Cardiac septum (tissue), 1 donor: ENCODE results near the gene RPP25L. TPM values are rescaled to one million over a fixed set of nuclear protein-coding genes. Genes with fewer than 3 reads are reported as not detected.
"Not testable (repeated sequence)": the region's sequence is repeated elsewhere in the genome, so short reads cannot be mapped to it uniquely, and the experiment has no call there.

ENCODE experiments used
- DNase-seq: peaks from one replicate; pipeline ENCODE4 v3.0.0-alpha.2; 2020; ENCODE audit warnings: low spot score
- intact Hi-C: fragments of 100-400 bp; cut with DNase I; formaldehyde crosslinking; loops from one replicate; pipeline ENCODE4 v1.14.0; 2022
- total RNA-seq: library from RNA; stranded (reverse); fragmentation: NEBNext Ultra II Directional; extraction: Animal tissue kit (Norgen Biotek cat#: 25700); gene quantifications from one replicate; pipeline ENCODE4 v1.2.1, GENCODE V29; 2021
- donor health status: DM: no; HTN: no; CAD: no.

The RPP25L gene
- total RNA-seq, 1 donor from 2014 or later, result 39.4 TPM

DNA sequence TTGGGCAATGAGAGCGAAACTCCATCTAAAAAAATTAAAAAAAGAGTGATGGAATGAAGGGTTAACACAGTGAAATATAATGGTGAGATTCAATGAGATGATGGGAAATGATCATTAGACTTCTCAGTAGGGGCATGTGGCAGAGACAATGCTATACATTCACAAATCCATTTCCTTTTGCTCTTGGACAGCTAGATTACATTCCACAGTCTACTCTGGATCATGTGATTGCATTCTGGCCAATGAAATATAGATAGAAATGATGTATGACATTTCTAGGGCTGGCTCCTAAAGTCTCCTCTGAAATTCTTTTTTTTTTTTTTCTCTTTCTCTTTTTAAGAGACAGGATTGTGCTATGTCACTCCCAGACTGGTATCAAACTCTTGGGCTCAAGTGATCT is 30.8 kb upstream of the RPP25L start:
- DNase-seq, result no peak
- intact Hi-C loops, result no loop called here

DNA sequence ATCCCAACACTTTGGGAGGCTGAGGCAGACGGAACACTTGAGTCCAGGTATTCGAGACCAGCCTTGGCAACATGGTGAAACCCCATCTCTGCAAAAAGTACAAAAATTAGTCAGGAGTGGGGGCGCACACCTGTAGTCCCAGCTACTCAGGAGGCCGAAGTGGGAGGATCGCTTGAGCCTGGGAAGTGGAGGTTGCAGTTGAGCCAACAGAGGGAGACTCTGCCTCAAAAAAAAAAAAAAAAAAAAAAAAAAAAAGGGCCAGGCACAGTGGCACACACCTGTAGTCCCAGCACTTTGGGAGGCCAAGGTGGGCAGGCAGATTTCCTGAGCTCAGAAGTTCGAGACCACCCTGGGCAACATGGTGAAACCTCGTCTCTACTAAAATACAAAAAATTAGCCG is 27.4 kb upstream of the RPP25L start:
- DNase-seq, intact Hi-C loops: not testable (repeated sequence)

DNA sequence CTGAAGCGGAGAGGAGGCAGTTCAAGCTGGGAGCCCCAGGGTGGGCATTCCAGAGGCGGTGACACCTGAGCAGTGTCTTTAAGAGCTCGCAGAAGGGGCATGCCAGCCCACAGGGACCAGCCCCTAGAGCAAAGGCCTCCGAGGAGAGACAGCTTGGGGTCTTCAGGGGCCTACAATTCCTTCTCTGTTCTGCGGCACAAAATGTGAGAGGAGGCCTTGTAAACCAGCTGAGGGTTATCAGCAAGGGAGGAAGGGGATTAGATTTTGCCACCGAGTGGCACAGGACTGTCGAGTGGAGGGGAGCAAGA is 26.2 kb upstream of the RPP25L start:
- DNase-seq, result no peak
- intact Hi-C loops, result no loop called here

DNA sequence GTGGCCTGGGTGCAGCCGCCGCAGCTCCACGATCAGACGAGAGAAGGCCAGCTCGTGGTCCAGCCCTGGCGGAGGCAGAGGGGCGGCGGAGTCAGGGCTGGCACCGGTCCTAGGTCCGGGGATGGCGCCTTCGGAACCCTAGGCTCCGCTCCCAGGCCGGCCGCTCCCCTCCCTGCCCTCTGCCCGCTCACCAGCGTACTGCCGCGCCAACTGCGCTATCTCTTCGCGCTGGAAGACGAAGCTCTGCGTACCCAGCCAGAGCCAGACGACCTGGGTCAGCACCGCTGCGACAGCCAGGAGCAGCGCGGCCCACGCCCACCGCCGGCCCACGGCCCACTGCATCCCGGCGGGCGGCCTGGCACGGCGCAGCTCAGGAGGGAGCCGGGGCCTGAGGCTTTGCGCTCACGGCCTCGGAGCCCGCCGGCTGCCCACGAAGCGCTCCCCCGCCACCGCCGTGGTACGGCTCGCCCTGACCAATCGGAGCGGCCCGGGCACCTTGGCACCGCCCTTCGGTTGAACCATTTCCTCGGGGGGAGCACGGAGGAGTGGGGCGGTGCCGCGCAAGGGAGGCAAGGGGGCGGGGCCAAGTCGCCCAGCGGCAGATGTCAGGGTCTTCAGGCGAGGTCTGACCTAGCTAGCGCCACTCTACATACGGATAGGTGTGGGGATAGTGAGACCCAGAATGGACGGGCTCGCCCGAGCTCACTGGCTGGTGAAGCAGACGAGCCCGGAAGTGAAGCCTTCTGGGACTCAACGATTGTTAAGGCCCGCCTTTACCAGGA is 25.6 kb upstream of the RPP25L start, which contains the start of gene SIGMAR1:
Gene SIGMAR1, minus strand, starts transcription at position 432 of the 782 bp plus-strand sequence. Its CDS starts 90 bp downstream, at position 342.
- DNase-seq, result peak; percentile 97
- intact Hi-C loops, result no loop called here

DNA sequence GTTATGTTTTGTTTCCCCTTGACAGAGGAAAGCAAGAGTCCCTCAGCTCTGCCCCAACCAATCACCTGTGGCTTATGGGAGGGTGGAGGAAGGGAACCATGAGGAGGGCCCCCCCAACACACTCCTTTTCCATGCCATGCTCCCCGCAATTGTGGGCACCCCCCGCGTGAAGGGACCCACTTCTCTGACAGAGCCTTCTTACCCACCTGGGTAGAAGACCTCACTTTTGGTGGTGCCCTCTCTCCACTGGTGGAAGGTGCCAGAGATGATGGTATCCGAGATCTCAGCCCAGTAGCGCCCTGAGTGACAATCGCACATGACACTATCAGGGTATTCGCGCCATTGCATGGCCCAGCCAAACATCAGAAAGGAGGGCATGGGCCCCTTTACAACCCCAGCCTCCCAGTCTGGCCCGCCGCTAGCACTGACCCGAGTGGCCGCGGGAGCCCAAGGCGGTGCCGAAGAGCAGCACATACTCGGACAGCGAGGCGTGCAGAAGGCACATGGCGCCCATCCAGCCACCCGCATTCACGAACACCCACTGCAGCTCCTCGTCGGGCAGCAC is 25.0 kb upstream of the RPP25L start:
- intact Hi-C loops, result no loop called here
- no peak for DNase-seq

DNA sequence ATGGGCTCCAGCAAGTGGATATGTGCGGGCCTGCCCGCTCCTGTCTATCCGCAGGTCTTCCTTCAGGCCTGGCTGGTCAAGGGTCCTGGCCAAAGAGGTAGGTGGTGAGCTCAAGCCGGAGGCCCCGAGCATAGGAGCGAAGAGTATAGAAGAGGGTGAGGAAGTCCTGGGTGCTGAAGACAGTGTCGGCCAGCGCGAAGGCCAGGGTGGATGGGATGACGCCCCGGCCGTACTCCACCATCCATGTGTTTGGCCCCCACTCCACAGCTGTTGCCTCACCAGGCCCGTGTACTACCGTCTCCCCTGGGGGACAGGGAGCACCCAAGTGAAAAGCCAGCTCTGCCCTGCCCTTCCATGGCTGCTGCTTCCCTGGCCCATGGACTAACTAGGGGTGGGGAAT is 23.7 kb upstream of the RPP25L start:
- intact Hi-C loops, result no loop called here
- DNase-seq, result no peak

DNA sequence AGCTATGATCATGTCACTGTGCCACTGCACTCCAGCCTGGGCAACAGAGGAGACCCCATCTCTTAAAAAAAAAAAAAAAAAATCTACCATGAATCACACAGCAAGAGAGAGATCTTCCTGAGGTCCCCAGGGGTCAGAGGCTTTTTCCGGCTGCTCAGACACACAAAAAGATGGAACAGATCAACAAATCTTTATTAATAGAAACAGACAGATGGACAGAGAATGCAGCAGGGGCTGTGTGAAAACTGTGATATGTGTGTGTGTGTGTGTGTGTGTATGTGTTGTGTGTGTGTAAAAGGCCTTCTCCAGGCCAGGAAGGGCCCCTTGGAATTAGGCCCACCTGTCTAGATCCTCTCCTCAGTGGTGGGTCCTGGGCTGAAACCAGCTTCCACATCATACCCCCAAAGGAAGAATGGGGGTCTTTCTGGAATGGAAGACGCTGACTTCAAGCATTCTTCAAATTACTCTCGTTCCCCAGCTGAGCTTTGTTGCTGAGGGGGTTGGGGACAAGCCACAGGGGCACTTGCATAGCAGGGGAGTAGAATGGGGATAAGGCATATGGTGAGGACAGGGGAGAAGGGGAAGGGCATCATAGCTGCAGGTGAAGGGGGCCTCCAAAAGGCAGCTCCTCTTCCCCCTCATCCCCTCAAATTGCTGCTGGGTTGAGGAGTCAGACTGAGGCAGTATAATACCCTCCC is 22.8 kb upstream of the RPP25L start:
- DNase-seq, result no peak
- intact Hi-C loops, result loop anchor here (1.0 kb wide), 1 partner anchor 21 kb away; no protein-coding TSS in a partner anchor

DNA sequence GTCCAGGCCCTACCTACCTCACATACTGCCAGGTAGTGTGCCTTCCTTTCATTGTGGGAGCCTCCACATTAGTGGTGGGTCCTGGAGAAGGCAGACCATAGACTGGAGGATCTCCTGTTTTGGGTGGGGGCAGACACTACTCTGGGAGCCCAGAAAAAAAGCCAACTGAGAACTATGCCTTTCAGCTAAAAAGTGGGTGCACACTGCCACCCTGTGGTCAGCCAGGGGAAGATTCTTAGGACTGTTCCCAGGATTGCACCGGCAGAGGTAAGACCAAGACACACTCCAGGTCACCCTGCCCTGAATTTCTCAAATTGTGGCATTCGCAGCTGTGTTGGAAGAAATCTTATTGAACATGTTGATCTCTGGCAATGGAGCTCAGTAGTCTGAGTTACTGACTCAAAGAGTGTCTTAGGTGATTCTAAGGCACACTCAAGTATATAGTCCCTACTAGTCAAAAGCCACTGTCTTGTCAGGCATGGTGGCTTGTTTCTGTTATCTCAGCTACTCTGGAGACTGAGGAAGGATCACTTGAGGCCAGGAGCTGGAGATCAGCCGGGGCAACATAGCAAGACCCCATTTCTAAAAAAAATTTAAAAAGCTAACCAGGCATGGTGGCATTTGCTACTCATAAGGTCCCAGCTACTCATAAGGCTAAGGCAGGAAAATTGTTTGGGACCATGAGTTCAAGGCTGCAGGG is 22.1 kb upstream of the RPP25L start:
- peak; percentile 84 for DNase-seq
- intact Hi-C loops, result loop anchor here (1.0 kb wide), 1 partner anchor 21 kb away; no protein-coding TSS in a partner anchor

DNA sequence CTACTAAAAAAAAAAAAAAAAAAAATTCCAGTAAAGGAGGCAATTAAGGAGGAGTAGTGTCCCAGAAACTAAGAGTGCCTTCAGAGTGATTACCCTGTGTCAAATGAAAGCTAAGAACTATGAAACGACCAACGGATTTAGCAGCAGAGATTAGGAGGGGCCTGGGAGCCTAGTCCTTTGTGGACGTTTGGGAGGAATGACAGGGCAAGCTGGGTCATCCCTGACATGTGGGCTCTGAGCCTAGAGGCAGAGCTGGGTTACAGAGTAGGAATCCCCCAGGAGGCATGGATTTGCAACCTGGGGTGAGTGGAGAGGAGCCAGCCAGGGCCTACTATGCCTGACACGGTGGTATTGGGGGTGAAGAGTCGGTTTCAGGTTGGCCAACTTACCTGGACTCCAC is 21.3 kb upstream of the RPP25L start:
- DNase-seq, result no peak
- intact Hi-C loops, result no loop called here

DNA sequence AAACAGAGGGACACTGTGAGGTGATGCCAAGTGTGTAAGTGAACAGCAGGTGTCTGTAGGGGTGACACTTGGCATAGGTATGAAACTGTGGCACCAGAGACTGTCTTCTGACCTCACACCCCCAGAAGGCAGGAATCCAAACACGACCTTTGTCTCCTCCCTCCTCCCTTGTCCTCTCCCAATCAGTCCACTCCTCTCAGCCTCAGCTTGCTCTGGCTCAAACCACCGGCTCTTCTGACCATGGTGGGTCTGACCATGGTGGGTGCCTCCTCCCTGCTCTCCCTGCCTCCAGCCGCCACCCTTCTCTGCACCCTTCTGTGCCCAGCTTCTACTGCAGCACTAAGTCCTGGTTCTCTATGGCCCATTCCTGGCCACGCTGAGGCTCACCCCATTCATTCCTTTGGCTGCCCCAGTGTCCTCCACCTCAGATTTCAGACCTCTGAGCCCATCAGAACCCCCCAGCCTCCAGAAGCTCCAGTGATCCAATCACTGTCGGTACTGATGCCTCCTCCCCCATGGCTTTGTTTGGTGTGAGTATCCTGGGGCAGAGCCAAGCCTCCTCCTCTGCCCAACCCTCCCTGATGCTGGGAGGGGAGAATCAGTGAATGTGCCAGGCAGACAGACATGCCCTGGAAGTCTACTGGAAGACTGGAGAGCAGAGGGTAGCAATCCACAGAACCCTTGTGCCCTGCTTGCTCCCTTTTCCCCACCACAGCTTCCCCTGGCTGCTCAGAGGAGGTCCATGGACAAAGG is 18.7 kb upstream of the RPP25L start:
- intact Hi-C loops, result no loop called here
- no peak for DNase-seq

DNA sequence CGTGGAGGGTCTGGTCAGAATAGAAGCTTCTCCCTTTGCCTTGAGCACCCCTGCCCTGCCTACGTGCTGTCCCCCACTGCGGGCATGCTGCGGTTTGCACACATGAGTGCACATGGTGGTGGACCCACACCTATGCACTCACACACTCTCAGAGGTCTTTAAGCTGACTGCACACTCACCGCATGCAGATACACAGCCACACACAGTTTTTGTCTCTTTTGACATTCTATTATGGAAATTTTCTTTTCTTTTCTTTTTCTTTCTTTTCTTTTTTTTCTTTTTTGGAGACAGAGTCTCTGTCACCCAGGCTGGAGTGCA is 17.6 kb upstream of the RPP25L start:
- DNase-seq, result no peak
- intact Hi-C loops, result no loop called here

DNA sequence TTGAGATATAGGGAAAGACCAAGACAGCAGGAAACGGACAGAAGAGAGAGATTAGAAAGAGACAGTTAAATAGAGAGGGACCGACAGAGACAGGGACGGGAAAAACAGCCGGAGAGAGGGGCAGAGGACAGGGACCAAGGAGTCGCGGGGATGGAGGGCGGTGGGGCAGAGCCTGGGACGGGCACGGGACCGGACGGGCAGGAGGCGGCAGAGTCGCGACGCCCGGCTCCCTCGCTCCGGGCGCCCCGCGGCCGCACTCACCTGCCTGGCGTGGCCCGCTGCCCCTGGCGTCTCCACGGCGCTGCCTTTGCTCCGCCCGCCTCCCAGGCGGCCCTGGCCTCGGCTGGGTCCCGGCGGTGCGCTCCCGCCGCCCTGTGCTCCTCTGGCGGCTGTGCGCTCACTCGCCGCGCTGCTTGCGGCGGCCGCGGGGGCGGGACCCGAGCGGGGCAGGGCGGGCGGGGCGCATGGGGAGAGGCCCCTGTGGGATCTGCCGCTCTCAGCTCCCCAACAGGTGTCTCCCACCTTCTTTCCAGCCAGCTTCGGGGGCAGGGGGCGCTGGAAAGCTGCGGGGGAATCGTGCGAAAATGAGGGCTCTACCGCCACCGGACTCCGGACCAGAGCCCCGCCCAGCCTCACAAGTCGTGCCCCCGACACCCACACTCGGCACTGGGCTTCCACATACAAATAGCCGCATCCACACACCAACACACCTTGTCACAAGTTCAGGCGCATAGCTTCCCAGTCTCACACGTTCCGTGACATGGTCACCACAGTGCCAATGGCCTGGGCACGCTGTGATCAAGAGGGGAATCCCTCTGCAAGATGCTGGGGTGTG is 17.0 kb upstream of the RPP25L start, which contains the start of gene ARID3C:
Gene ARID3C, minus strand, starts transcription at position 411 of the 835 bp plus-strand sequence. CDS start 1,052 bp downstream, outside the sequence.
- no peak for DNase-seq
- intact Hi-C loops, result no loop called here

DNA sequence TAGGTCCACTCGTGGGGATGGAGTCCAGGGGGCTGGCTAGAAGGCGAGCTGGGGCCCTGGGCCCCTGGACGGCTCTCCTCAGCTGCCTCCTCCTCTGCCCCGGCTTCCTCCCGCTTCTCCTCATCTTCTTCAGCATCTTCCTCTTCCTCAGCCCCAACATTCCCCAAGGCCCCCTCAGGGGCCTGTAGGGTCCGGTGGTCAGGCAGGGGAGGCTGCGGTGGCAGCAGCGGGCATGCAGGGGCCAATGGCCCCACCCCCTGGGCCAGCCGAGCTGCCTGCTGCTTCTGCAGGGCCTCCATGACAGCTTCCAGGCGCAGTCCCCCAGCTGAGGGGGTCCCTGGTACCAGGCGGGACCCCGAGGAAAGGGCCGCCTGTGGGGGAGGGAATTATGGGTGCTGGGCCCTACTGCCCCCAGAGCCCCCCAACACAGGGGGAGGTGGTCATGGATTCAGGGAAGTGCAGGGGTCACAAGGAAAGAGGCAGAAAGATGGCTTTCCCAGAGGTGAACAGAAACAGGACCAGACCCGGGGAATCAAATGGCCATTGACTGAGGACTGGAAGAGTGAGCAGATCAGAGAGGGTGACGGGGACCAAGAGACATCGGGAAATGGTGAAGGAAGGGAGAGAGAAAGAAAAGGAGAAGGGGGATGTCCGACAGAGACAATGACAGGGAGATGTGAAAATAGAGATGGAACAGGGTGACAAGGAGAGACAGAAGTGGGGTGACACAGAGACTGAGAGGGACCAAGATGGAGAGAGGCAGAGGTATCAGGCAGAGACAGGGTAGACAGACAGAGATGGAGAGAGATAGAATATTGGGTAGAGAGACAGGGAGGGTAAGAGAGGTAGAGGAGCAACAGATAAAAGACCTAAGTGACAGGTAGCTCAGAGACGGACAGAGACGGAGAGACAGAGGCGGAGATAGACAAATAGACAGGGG is 16.1 kb upstream of the RPP25L start:
- intact Hi-C loops, result no loop called here
- DNase-seq, result no peak

DNA sequence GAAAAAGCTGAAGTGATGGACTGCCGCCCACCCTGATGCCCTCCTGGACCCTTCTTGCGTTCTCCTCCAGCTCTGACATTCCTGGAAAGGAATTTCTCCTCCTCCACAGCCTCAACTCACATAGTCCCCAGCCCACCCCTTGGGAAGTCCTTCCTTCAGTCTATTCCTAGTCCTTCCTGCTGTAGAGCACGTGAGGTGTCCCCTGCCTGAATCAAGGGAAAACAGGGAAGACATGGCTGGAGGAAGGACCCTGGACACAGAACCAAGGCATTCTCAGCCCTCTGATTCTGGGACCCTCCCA is 13.2 kb upstream of the RPP25L start:
- no peak for DNase-seq

DNA sequence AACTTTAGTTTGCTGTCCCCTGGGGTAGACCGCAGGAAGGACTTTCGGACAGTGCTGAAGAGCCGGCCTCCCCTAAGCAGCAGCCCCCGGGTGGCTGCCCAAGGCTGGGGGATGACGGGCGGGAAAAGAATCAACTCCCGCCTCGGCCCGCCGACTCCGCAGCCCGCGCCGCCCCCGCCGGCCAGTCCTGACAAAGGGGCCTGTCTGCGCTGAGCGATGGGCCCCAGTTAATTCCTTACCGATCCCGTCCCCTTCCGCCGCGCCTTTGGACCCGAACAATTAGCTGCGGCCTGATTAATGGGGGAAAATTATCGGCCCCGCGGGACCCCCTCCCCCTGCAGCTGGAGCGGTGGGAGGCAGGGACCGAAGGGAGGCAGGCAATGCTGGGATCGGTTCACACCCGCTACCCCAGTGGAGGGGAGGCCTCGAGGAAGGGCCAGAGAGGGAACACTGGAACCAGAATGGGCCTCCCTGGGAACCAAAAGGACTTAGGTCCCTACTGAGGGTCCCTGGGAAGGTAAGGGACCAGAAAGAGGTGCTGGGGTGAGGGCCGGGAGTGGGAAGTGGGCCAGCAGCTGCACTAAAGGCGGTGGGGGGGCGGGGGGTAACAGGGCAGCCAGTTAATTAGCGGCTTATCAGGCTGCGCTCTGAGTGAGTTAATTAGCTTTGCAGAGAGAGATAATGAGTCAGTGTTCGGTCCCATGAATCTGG is 12.7 kb upstream of the RPP25L start:
- no peak for DNase-seq
- intact Hi-C loops, result no loop called here

More for the DNA sequence above, 13.2 kb upstream of the RPP25L start:
- intact Hi-C loops, result no loop called here

DNA sequence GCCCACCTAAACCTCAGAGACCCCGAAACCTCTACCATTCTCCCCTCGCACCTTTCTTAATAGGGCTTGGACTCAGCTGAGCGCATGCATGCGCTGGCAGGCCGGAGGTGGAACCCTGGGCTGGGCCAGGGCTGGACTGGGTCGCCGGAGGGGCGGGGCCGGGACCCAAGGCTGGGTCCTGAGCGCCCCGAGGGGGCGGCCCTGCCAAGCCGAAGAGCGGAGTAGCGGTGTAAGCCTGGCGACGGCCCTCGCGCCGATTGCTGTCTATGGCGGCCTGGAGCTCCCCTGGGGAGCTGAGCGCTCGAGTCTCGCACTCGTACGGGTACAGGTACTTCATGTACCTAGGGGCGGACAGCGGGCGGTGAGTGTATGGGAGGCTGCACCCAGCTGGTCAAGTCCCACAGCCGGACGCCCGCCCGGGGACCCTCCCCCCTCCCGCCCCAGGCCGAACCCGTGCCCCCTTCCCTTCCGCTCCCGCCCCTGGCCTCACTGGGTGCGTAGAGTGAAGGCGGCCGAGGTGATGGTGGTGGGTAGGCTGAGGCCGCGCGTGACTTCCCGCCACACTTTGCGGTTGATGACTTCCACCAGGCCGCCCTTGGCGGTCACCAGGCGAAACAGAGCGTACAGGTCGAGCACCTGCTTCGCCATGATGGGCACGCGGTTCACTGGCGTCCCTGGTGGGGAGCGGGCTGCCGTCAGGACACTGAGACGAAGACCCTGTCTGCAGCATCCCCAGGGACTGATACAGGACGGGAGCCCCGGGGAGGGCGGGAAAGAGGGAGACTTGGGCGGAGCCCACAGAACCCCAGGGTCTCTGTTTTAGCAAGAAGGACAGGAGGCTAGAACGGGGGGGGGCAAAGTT is 11.7 kb upstream of the RPP25L start:
- intact Hi-C loops, result no loop called here
- DNase-seq, result no peak
